8988T (cell line): Measurements from ENCODE around the gene CST5.
"Not testable (repeated sequence)": the region's sequence is repeated elsewhere in the genome, so short reads cannot be mapped to it uniquely, and the experiment has no call there.

ENCODE experiments used
- DNase-seq: peaks from one replicate; pipeline ENCODE4 v3.0.0; 2011

The CST5 gene

GRCh38 chr20:23887856-23888255 lies 8.3 kb upstream of the CST5 start:
- DNase-seq = no peak

GRCh38 chr20:23884771-23885162 lies 5.2 kb upstream of the CST5 start:
- no peak for DNase-seq

DNA sequence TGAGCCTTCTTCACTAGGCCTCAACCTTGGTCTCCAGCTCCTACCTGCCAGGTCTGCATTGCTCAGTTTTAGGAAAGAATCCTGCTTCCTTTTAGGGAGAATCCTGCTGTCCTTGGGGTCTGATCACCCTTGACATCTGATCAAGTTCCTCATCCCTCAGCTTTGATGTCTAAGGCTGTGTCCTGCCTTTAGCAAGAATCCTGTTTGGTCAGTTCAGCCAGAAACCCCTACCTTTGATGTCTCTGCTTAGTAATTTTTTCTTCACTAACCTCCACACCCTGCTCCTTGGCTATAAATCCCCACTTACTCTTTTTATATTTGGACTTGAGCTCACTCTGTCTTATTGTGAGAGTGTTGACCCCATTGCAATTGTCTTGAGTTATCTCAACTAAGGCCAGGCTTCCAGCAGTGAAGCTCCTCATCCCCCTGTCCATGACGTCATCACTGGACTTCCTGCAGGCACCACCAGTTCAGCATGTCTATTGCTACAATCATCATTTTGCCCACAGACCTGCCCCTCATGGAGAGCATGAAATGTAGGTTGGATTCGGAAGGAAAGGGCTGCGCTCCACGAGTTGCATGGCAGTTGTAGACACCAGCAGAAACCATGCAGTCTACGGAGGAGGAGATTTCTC lies 4.7 kb upstream of the CST5 start:
- no peak for DNase-seq

DNA sequence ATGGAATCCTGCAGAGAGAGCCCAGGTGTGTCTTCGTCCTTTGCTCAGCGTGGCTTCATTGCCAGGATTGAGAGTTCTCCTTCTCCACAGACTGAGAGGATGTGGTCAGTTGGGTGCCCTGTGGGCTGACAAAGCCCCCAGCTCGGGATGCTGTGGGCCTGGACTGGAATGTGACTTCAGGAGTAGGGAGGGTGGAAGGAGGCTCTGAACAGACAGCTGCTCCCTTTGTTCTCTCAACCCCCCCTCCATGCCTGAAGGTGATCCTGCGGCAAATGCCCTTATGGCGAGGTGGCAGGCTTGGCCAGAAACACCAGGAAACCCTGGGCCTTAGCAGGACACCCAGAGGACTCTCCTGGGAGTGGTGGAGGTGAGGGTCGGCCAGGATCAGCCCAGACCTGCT lies 1.8 kb upstream of the CST5 start:
- no peak for DNase-seq

DNA sequence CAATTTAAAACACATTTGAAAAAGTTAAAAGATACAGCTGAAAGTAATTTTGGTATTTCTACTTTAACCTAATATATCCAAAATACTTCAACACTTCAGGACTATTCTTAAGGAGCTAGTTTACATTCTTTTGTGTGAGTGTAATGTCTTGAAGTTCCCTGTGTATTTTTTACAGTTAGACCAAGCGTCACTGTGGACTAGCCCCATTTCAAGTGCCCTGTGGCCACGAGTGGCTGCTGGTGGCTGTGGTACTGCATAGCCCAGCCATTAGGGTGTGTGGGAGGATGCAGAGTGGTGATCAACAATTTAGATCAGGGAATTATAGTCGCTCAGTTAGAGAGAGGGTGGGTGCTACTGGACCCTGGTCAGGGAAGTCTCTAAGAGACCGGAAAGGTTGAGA lies 869 bp upstream of the CST5 start:
- DNase-seq = no peak

DNA sequence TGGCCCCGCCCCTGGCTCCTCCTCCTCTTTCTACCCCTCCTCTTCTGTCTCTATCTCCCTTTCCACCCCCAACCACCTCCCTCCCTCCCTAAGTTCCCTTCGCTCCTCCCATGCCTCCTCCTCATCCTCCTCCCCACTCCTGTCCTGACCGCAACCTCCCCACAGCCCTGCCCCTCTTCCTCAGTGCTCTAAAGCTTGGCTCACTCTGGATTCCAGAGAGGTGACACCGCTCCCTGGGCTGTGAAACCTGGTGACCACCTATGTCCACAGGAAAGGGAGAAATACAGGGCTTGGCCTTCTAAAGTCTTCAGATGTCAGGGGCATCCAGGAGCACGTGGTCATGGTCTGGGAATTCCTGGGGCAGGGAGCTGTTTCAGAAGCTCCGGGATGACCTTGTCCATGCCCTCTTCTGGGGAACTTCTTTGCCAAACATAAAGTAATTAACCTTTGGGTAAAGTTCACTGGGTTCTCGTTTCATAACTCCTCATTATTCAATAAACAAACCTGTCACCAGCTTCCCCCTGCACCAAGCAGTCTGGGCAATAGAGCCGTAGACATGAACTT lies 345 bp upstream of the CST5 start:
- no peak for DNase-seq

DNA sequence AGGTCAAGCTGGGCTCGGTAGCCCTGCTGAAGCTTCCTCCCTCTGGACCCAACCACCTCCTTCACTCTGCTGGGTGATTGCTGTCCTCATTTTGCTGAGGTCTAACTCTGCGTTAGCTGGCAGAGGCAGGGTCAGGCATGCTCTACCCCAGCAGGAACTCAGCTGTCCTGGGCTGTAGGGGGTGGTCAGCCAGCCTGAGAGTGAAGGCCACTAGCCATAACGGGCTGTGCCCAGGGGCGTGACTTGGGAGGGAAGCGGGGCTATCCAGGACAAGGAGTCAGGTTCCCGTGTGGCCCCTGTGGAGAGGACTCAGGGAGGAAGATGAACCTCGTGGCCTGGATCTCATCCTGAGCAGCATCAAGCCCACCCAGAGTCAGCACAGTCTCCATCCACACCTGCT lies 761 bp downstream of the CST5 start:
- no peak for DNase-seq

DNA sequence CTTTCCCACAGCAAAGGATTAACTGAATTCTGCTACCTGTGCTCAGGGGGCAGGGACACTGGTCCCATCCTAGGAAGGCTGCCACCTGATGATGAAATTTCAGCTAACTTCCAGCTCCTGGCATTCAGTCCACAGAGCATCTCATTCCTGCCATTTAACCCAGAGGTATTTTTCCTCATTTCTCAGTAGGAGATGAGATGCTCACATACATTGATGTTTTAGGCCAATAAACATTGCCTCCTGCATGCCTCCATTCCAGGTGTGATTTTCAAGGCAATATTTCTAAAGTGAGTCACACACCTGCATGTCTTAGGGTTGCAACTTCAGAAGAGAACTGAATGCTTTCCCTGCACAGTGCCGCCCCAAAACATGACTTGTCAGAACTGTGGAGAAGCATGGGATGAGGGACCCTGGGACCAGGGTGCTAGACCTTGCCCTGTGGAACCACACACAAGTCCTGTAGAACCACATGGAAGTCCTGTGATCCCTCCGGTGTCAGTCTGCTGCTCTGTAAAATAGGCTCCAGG lies 1.5 kb downstream of the CST5 start:
- not testable (repeated sequence) for DNase-seq

DNA sequence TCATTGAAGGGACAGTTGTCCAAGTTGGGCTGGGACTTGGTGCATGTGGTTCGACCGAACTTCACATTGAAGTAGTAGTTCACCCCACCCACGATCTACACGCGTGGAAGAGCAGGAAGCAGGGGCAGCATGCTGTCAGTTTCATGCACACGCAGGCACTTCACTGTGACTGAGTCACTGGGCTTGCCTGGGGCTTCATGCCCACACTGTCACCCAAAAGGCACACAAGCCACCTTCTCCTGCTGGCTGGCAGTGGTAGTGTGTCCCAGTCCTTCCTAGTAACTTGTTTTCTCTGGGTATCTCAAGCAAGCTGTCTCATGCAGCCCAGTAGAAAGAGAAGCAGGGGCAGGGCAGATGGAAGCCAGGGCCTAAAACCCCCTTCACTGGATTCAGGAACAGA lies 2.0 kb downstream of the CST5 start:
- no peak for DNase-seq

DNA sequence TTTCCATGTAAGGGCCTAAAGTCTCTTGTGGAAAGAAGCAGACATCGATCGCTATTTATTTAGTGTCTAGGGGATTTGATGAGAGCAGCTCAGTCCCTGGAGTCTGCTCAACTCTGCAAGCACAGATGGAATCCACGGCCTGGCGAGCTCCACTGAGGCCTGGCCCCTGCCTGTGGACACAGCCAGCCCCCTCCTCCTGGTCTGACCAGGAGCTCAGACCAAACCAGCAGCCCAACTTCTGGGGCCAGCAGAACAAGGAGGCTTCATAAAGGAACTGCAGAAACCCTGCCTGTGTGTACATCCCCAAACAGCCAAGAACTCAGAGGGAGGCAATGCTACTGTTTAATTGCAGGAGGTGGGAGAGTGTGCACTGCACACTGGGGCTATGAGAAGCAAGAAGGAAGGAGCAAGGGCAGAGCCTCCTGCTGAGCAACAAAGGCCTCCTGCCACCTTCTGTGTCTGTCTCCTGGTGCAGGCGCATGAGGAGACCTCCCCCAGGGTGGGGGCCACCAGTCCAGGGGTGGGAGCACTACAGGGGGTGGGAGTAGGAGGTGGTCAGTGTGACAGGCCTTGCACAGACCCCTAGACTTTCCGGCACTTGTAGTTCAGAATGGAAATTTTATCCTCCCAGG lies 3.8 kb downstream of the CST5 start:
- DNase-seq = no peak

DNA sequence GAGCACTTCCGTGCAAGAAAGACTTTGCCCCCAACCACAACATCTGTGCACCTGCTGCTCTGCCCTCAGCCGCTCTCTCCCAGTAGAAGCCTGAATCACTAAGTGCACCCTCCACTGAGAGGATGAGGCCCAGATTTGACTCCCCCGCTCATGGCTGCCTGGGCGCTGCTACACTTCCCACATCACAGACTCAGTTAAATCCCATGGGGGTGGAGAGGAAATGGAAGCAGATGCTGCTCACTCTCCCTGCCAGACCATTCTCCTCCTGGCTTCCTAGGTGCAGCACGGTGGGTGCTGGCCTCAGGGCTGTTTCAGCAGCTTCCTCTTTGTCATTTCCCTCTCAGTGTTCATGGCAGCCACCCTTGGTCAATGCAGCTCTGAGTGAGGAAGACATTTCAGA lies 4.8 kb downstream of the CST5 start:
- DNase-seq = no peak

GRCh38 chr20:23873370-23874015 lies 6.1 kb downstream of the CST5 start:
- DNase-seq = no peak

GRCh38 chr20:23872065-23872464 lies 7.5 kb downstream of the CST5 start:
- DNase-seq = no peak

DNA sequence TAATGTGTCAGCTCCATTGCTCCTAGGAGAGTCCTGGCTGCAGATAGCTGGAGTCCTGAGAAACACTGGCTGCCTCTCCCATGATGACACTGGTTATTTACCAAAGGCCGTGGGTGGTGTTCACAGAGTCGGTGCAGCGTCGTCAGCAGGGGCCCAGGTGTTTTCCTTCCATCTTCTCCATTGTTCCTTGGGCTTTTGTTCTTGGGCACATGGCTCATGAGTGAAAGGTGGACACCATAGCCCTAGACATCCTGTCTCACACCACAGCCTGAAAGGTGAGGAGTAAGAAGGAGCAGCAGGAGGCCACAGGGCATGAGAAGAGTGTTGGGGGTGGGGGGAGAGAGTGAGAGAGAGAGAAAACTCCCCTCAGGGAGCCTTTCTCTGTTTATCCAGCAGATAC lies 9.1 kb downstream of the CST5 start:
- DNase-seq = no peak

DNA sequence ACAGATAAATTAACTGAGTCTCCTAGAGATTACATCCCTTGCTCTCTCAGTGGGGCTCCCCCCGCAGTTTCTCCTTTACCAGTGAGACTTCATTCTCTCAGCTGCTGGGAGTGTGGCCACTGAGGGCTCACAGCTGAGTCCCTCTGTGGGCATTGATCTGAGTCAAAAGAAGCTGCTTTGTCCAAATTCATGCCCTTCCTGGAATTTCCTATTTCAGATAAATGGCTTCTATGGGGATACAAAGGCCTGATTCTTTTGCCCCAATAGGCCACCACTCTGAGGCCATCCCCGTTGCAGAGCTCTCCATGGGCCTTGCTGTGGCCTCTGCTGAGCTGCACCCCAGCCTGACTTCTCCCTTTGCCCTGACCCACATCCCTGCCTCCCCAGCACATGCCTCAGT lies 10.0 kb downstream of the CST5 start:
- DNase-seq = no peak

DNA sequence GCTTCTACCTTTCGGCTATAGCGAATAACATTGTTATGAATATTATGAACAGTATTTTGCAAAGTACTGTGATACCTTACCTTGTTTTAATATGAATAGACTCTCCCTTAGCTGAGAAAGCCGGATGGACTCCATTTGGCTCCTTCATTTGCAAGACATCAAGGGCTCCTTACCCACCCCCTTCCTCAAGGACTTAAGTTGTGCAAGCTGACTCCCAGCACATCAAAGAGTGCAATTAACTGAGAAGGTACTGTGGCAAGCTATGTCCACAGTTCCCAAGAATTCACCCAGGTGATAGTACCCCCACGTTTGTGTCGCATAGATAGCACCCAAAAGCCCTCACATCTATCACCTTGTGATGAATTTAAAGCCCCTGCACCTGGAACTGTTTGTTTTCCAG lies 11.2 kb downstream of the CST5 start:
- DNase-seq = no peak

DNA sequence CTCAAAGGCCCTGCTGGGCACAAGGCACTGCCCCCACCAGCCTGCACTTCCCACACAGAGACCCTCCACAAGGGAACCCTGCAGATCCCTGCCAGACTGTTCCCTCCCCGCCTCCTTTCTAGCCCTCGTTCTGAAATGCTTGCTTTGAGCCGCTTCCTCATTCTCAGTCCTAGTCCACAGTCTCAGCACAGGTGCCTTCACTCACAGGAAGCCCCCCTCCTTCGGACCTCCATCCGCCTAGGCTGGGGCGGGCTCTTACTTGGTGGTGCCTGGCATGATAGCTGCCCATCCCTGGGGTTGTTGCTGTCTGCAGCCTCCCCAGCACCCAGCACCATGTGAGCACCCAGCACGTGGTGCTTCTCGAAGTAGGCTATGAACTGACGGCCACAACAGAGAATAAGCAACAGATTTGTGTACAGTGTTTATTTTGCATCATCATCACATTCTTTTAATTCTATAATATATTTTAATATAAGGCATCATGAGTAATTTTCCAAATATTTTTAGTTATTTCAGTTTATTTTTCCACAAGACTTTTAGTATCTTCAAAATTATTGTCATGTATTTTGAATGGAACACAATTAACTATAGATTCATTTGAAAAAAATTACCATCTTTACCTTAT lies 12.3 kb downstream of the CST5 start:
- DNase-seq = no peak

DNA sequence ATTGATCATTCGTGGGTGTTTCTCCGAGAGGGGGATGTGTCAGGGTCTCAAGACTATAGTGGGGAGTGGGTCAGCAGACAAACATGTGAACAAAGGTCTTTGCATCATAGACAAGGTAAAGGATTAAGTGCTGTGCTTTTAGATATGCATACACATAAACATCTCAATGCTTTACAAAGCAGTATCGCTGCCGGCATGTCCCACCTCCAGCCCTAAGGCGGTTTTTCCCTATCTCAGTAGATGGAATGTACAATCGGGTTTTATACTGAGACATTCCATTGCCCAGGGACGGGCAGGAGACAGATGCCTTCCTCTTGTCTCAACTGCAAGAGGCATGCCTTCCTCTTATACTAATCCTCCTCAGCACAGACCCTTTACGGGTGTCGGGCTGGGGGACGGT lies 18.8 kb downstream of the CST5 start:
- not testable (repeated sequence) for DNase-seq

DNA sequence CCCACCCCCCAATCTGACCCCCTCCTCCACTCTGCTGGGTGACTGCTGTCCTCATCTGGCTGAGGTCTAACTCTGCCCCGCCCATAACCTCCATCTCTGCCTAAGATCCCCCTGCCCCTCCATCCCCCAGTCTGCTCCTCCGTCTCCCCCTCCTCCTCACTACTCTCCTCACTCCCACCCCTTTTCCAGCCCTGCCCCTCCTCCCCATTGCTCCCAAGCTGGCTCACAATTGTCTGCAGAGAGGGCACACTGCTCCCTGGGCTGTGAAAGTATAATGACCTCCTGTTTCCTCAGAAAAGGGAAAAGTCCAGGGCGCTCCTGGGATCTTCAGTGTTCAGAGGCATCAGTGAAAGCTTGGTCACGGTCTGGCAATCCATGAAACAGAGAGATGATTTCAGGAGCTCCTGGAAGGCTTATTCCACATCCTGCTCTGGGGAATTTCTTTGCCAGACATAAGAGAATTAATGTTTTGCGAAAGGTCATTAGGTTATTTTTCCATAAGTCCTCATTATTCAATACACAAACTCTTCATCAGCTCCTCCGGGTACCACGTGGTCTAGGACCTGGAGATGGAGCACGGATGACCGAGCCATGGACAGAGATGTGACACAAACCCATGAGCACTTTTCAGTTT lies 21.5 kb downstream of the CST5 start:
- DNase-seq = no peak

- no peak for DNase-seq
Observed at GRCh38 chr20:23856736-23857135, 22.8 kb downstream of the CST5 start.

DNA sequence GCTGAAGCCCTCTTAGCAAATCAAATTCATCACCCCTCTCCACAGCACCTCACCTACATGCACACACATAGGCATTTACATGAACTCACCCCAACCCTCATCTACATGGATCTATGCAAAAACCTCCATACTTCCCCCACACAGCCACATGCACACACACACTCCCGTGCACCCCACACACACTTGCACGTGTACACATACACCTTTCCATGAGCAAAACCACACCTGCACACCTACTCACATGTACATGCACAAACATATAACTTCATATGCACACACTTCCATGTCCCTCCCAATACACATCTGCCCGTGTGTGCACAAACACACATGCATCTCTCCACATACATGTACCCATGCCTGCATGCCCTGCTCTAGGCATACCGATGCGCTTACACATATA lies 23.3 kb downstream of the CST5 start:
- no peak for DNase-seq

DNA sequence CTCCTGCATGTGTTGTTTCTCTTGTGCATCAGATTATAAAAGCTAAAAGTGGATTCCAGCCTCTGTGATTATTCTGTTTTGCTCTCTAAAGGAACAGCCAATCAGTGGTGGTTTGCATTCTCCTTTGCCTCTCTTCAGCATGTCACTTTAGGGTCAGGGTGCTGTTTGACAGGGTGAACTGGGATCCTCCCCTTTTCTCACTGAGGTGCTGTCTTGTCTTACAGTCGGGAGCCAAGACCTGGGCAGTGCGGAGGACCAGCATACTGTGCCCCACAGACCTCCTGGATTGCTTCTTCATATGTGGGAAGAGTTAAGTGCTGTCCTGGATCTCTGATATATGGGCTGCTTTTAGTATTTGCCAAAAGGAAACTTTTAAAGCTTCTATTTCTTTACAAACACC lies 37.9 kb downstream of the CST5 start:
- DNase-seq = no peak

DNA sequence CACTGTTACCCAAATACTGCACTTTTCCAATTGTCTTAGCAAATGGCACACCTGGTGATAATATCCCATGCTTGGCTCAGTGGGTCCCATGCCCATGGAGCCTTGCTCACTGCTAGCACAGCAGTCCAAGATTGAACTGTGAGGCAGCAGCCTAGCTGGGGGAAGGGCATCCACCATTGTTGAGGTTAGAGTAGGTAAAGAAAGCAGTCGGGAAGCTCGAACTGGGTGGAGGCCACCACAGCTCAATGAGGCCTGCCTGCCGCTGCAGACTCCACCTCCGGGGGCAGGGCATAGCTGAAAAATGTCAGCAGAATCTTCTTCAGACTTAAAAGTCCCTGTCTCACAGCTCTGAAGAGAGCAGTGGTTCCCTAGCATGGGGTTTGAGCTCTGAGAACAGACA lies 43.8 kb downstream of the CST5 start:
- no peak for DNase-seq
